ENCODE measurements around the gene SEL1L. TPM values are rescaled to one million over a fixed set of nuclear protein-coding genes. Genes with fewer than 3 reads are reported as not detected.

The SEL1L gene
- polyA plus RNA-seq, 1 donor from 2014 or later = 39.7 TPM

- Histone ChIP-seq H2AFZ (ENCODE audit: low read depth, low read length) (no peak overlapping the region), H3K36me3 (ENCODE audit: insufficient read depth, low read length) (no peaks in the 10 kb centered on the region), H3K9me3 (ENCODE audit: low read length) (no peaks in the 10 kb centered on the region), H3K9me2 (ENCODE audit: insufficient read depth, low read length) (no peaks in the 10 kb centered on the region), H3K9ac (ENCODE audit: low read length) (no peak overlapping the region), H3K4me3 (ENCODE audit: low read length) (no peak overlapping the region), H3K79me2 (replicated peaks; ENCODE audit: insufficient read depth, low read length) (no peaks in the 10 kb centered on the region), H3K4me2 (ENCODE audit: low read length) (no peak overlapping the region), H3F3A (ENCODE audit: insufficient read depth, low read length, poor library complexity, severe bottlenecking) (no peaks in the 10 kb centered on the region), H3K27ac (ENCODE audit: low read length) (no peak overlapping the region), H4K20me1 (ENCODE audit: insufficient read depth) (no peaks in the 10 kb centered on the region), H3K27me3 (ENCODE audit: insufficient read depth, low read depth, low read length) (no peaks in the 10 kb centered on the region)
- TF ChIP-seq POLR2AphosphoS5 (IDR thresholded peaks at IDR 0.05) (no peak), EP300 (conservative IDR thresholded peaks at IDR 0.05; ENCODE audit: poor library complexity, severe bottlenecking) (no peak), MXI1 (conservative IDR thresholded peaks at IDR 0.05; ENCODE audit: poor library complexity, severe bottlenecking) (no peak), TAF1 (IDR thresholded peaks at IDR 0.05; ENCODE audit: low read depth) (no peak), RAD21 (conservative IDR thresholded peaks at IDR 0.05) (no peak), REST (IDR thresholded peaks at IDR 0.05; ENCODE audit: borderline replicate concordance) (no peak), CTCF (IDR thresholded peaks at IDR 0.05; ENCODE audit: poor library complexity, severe bottlenecking) (no peak)
Observed at GRCh38 chr14:81452341-81453133, 81.1 kb downstream of the SEL1L start.

GRCh38 chr14:81450976-81451375 lies 82.7 kb downstream of the SEL1L start:
- no peak overlapping the region for H3K27ac ChIP-seq (ENCODE audit: low read length)
- H3K9me3 ChIP-seq (ENCODE audit: low read length) = no peaks in the 10 kb centered on the region
- no peaks in the 10 kb centered on the region for H4K20me1 ChIP-seq (ENCODE audit: insufficient read depth)
- no peak overlapping the region for H3K4me2 ChIP-seq (ENCODE audit: low read length)
- TF ChIP-seq MXI1 (conservative IDR thresholded peaks at IDR 0.05; ENCODE audit: poor library complexity, severe bottlenecking) (no peak), EZH2 (IDR thresholded peaks at IDR 0.05; ENCODE audit: borderline replicate concordance, insufficient read depth, low read length, poor library complexity, severe bottlenecking) (no peak), REST (IDR thresholded peaks at IDR 0.05; ENCODE audit: borderline replicate concordance) (no peak), POLR2AphosphoS5 (IDR thresholded peaks at IDR 0.05) (no peak)
- no peaks in the 10 kb centered on the region for H3K79me2 ChIP-seq (replicated peaks; ENCODE audit: insufficient read depth, low read length)
- no peak overlapping the region for H3K4me3 ChIP-seq (ENCODE audit: low read length)
- H3K27me3 ChIP-seq (ENCODE audit: insufficient read depth, low read depth, low read length) = no peaks in the 10 kb centered on the region
- no peak overlapping the region for H3K9ac ChIP-seq (ENCODE audit: low read length)
- no peak overlapping the region for H2AFZ ChIP-seq (ENCODE audit: low read depth, low read length)
- H3K9me2 ChIP-seq (ENCODE audit: insufficient read depth, low read length) = no peaks in the 10 kb centered on the region
- H3F3A ChIP-seq (ENCODE audit: insufficient read depth, low read length, poor library complexity, severe bottlenecking) = no peaks in the 10 kb centered on the region
- H3K36me3 ChIP-seq (ENCODE audit: insufficient read depth, low read length) = no peaks in the 10 kb centered on the region
